ENCODE measurements around the gene BNIPL.

BNIPL gene

DNA sequence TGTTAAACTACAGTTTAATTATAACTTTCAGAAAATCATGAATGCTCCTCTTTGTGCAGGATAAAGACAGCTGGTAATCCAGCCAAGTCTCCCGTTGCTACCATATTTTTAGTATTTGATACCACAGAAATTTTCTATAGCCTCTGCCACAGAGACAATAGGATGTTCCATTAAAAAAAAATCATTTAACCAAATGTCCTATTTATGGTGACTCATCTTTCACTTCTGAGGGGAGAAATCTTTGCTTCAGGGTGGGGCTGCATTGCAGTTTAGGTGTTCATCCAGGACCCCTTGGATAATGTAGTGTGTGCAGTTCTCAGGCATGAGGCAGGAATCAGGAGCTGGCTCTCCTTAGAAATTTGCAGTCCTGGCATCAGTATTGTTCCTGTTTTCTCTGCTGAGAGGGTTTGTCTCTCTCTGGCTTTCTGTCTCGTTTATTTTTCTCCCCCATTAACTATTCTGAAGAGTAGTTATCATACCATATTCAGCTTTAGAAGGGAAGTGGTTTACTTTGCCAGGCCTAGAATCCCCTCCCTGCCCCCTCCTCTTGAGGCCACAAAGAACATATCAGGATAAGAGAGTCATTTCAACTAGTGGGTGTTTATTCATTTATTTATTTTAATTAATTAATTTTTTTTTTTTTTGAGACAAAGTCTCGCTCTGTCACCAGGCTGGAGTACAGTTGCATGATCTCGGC, 25.1 kb upstream of the BNIPL start:
- Histone ChIP-seq H3K27ac (ENCODE audit: low read length) (no peak overlapping the region), H3K4me3 (ENCODE audit: low read length) (no peak overlapping the region), H3K9me3 (ENCODE audit: insufficient read depth, low read depth, low read length) (no peaks in the 10 kb centered on the region), H3K36me3 (ENCODE audit: insufficient read depth, low read depth, low read length) (0 out of 2 replicates have a peak, but pooled peaks cover 4% of the 10 kb centered on the region), H3K27me3 (ENCODE audit: insufficient read depth, low read length) (no peaks in the 10 kb centered on the region), H3K9ac (ENCODE audit: low read depth, low read length) (no peak overlapping the region), H3K4me1 (ENCODE audit: insufficient read depth, low read length) (peaks cover 12% of the 10 kb centered on the region; the same call in 1 of the 2 replicates)

- Histone ChIP-seq H3K27ac (ENCODE audit: low read length) (no peak overlapping the region), H3K9ac (ENCODE audit: low read depth, low read length) (no peak overlapping the region), H3K9me3 (ENCODE audit: insufficient read depth, low read depth, low read length) (no peaks in the 10 kb centered on the region), H3K27me3 (ENCODE audit: insufficient read depth, low read length) (no peaks in the 10 kb centered on the region), H3K36me3 (ENCODE audit: insufficient read depth, low read depth, low read length) (peaks cover 7% of the 10 kb centered on the region; the same call in 1 of the 2 replicates), H3K4me1 (ENCODE audit: insufficient read depth, low read length) (peaks cover 7% of the 10 kb centered on the region; the same call in 1 of the 2 replicates), H3K4me3 (ENCODE audit: low read length) (no peak overlapping the region)
Measured at GRCh38 chr1:151012684-151013471, 23.5 kb upstream of the BNIPL start.

DNA sequence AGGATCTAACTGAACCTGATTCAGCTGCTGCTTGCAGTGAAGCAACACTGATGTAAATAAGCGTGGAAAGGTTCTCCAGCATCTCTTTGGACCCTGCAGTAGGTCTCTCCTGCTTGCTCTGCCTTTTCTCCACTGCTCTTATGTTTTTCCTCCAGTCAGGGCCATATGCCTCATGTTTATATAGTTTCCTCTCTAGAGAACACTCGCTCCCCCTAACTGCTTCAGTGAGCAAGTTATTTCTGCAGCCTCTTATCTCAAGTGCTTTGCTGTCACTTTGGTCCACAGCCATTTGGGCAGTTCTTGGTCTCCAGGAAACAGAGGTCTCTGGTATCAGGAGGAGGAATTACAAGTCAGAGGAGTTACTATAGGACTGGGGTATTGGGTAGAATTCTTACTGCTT, 22.9 kb upstream of the BNIPL start:
- Histone ChIP-seq H3K9ac (ENCODE audit: low read depth, low read length) (no peak overlapping the region), H3K9me3 (ENCODE audit: insufficient read depth, low read depth, low read length) (no peaks in the 10 kb centered on the region), H3K4me1 (ENCODE audit: insufficient read depth, low read length) (peaks cover 5% of the 10 kb centered on the region; the same call in 1 of the 2 replicates), H3K36me3 (ENCODE audit: insufficient read depth, low read depth, low read length) (peaks cover 13% of the 10 kb centered on the region), H3K4me3 (ENCODE audit: low read length) (no peak overlapping the region), H3K27ac (ENCODE audit: low read length) (no peak overlapping the region), H3K27me3 (ENCODE audit: insufficient read depth, low read length) (no peaks in the 10 kb centered on the region)

- Histone ChIP-seq H3K4me3 (ENCODE audit: low read length) (no peak overlapping the region), H3K4me1 (ENCODE audit: insufficient read depth, low read length) (no peaks in the 10 kb centered on the region), H3K27me3 (ENCODE audit: insufficient read depth, low read length) (no peaks in the 10 kb centered on the region), H3K9ac (ENCODE audit: low read depth, low read length) (no peak overlapping the region), H3K9me3 (ENCODE audit: insufficient read depth, low read depth, low read length) (no peaks in the 10 kb centered on the region), H3K36me3 (ENCODE audit: insufficient read depth, low read depth, low read length) (peaks cover 38% of the 10 kb centered on the region), H3K27ac (ENCODE audit: low read length) (no peak overlapping the region)
Measured at GRCh38 chr1:151024540-151025146, 11.7 kb upstream of the BNIPL start.

- Histone ChIP-seq H3K4me3 (ENCODE audit: low read length) (no peak overlapping the region), H3K4me1 (ENCODE audit: insufficient read depth, low read length) (no peaks in the 10 kb centered on the region), H3K27ac (ENCODE audit: low read length) (no peak overlapping the region), H3K9ac (ENCODE audit: low read depth, low read length) (no peak overlapping the region), H3K27me3 (ENCODE audit: insufficient read depth, low read length) (no peaks in the 10 kb centered on the region), H3K9me3 (ENCODE audit: insufficient read depth, low read depth, low read length) (no peaks in the 10 kb centered on the region), H3K36me3 (ENCODE audit: insufficient read depth, low read depth, low read length) (peaks cover 45% of the 10 kb centered on the region)
Measured at GRCh38 chr1:151026460-151026859, 9.9 kb upstream of the BNIPL start.

- H3K27me3 ChIP-seq (ENCODE audit: insufficient read depth, low read length): no peaks in the 10 kb centered on the region
- no peak overlapping the region for H3K27ac ChIP-seq (ENCODE audit: low read length)
- H3K9ac ChIP-seq (ENCODE audit: low read depth, low read length): no peak overlapping the region
- H3K36me3 ChIP-seq (ENCODE audit: insufficient read depth, low read depth, low read length): peaks cover 41% of the 10 kb centered on the region
- H3K4me1 ChIP-seq (ENCODE audit: insufficient read depth, low read length): no peaks in the 10 kb centered on the region; the same call in 1 of the 2 replicates
- H3K9me3 ChIP-seq (ENCODE audit: insufficient read depth, low read depth, low read length): no peaks in the 10 kb centered on the region
- no peak overlapping the region for H3K4me3 ChIP-seq (ENCODE audit: low read length)
Measured at GRCh38 chr1:151032164-151032563, 4.2 kb upstream of the BNIPL start.

GRCh38 chr1:151035167-151035566, 1.2 kb upstream of the BNIPL start:
- Histone ChIP-seq H3K4me3 (ENCODE audit: low read length) (no peak overlapping the region), H3K27me3 (ENCODE audit: insufficient read depth, low read length) (no peaks in the 10 kb centered on the region), H3K9ac (ENCODE audit: low read depth, low read length) (no peak overlapping the region), H3K9me3 (ENCODE audit: insufficient read depth, low read depth, low read length) (no peaks in the 10 kb centered on the region), H3K27ac (ENCODE audit: low read length) (no peak overlapping the region), H3K4me1 (ENCODE audit: insufficient read depth, low read length) (peaks cover 3% of the 10 kb centered on the region; the same call in 1 of the 2 replicates), H3K36me3 (ENCODE audit: insufficient read depth, low read depth, low read length) (peaks cover 28% of the 10 kb centered on the region)

DNA sequence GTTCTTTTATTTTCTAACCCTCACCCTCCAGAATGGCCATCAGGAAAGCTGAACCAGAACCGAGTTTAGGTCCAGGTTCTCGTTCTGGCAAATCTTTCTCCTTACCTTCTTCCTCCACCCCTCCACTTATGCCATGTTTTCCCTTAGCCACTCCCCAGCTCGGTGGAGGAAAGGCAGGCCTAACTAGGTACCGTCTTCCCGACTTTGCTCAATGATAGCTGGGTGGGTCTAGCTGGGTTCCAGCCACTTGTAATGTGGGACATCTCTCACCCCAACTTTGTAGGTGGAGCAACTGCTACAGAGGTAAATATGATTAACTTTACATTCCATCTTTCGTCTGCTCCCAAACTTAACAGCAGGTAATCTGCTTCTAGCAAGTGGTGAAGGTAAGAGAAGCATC, 646 bp downstream of the BNIPL start:
- Histone ChIP-seq H3K27ac (ENCODE audit: low read length) (no peak overlapping the region), H3K4me1 (ENCODE audit: insufficient read depth, low read length) (peaks cover 3% of the 10 kb centered on the region; the same call in 1 of the 2 replicates), H3K27me3 (ENCODE audit: insufficient read depth, low read length) (no peaks in the 10 kb centered on the region), H3K9ac (ENCODE audit: low read depth, low read length) (no peak overlapping the region), H3K4me3 (ENCODE audit: low read length) (no peak overlapping the region), H3K36me3 (ENCODE audit: insufficient read depth, low read depth, low read length) (peaks cover 15% of the 10 kb centered on the region), H3K9me3 (ENCODE audit: insufficient read depth, low read depth, low read length) (no peaks in the 10 kb centered on the region)

DNA sequence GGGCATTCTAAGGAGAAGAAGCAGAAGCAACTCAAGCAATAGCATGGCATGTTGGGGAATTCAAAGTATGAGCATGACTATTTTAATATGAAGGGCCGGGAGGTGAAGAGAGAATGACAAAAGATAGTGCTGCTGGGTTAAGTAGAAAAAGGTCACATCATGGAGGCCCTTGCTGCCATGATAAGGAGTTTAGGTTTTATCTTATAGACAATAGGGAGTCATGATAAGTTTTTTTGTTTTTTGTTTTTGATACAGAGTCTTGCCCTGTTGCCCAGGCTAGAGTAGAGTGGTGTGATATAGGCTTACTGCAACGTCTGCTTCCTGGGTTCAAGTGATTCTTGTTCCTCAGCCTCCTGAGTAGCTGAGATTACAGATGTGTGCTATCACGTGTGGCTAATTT, 3.1 kb downstream of the BNIPL start:
- H3K4me1 ChIP-seq (ENCODE audit: insufficient read depth, low read length): peaks cover 3% of the 10 kb centered on the region; the same call in 1 of the 2 replicates
- H3K36me3 ChIP-seq (ENCODE audit: insufficient read depth, low read depth, low read length): peaks cover 6% of the 10 kb centered on the region; the same call in 1 of the 2 replicates
- no peak overlapping the region for H3K9ac ChIP-seq (ENCODE audit: low read depth, low read length)
- H3K9me3 ChIP-seq (ENCODE audit: insufficient read depth, low read depth, low read length): no peaks in the 10 kb centered on the region
- H3K27me3 ChIP-seq (ENCODE audit: insufficient read depth, low read length): no peaks in the 10 kb centered on the region
- no peak overlapping the region for H3K4me3 ChIP-seq (ENCODE audit: low read length)
- H3K27ac ChIP-seq (ENCODE audit: low read length): no peak overlapping the region

- Histone ChIP-seq H3K36me3 (ENCODE audit: insufficient read depth, low read depth, low read length) (no peaks in the 10 kb centered on the region), H3K4me1 (ENCODE audit: insufficient read depth, low read length) (peaks cover 7% of the 10 kb centered on the region; the same call in 1 of the 2 replicates), H3K27ac (ENCODE audit: low read length) (no peak overlapping the region), H3K9me3 (ENCODE audit: insufficient read depth, low read depth, low read length) (no peaks in the 10 kb centered on the region), H3K27me3 (ENCODE audit: insufficient read depth, low read length) (no peaks in the 10 kb centered on the region), H3K9ac (ENCODE audit: low read depth, low read length) (no peak overlapping the region), H3K4me3 (ENCODE audit: low read length) (no peak overlapping the region)
Measured at GRCh38 chr1:151043163-151043562, 6.8 kb downstream of the BNIPL start.

- peak within 1 kb of the TSS; percentile 57 for H3K27ac ChIP-seq (ENCODE audit: low read length)
- H3K9ac ChIP-seq (ENCODE audit: low read depth, low read length): peak within 1 kb of the TSS; percentile 92
- no peaks in the 10 kb centered on the region for H3K9me3 ChIP-seq (ENCODE audit: insufficient read depth, low read depth, low read length)
- H3K4me1 ChIP-seq (ENCODE audit: insufficient read depth, low read length): peaks cover 4% of the 10 kb centered on the region; the same call in 1 of the 2 replicates
- H3K27me3 ChIP-seq (ENCODE audit: insufficient read depth, low read length): no peaks in the 10 kb centered on the region
- H3K4me3 ChIP-seq (ENCODE audit: low read length): peak within 1 kb of the TSS; percentile 90
- peaks cover 16% of the 10 kb centered on the region for H3K36me3 ChIP-seq (ENCODE audit: insufficient read depth, low read depth, low read length)
Measured at GRCh38 chr1:151047591-151047924, 11.2 kb downstream of the BNIPL start, which contains the start of gene C1orf56. C1orf56 (plus strand) TSS chr1:151047751; CDS start chr1:151047848, 97 bp downstream.
